Stomach smooth muscle (tissue), 2 donors: Measurements from ENCODE around the gene PRIMA1.

Source experiments
- H3K27ac ChIP-seq: one replicate; pipeline ENCODE4 v1.7.0; 2013; ENCODE audit warnings: mild to moderate bottlenecking, low read length, inconsistent platforms
- H3K27me3 ChIP-seq, 2 donors: one replicate each; pipeline ENCODE4 v1.7.0; 2013; ENCODE audit warnings: low read length in 2 of 2; ENCODE audit not compliant: insufficient read depth in 2 of 2, control insufficient read depth in 1 of 2
- H3K36me3 ChIP-seq, 2 donors: one replicate each; pipeline ENCODE4 v1.7.0; 2013; ENCODE audit warnings: low read length in 2 of 2; ENCODE audit not compliant: control insufficient read depth in 2 of 2, insufficient read depth in 2 of 2
- H3K4me1 ChIP-seq: one replicate; pipeline ENCODE4 v1.7.0; 2013; ENCODE audit warnings: low read length; ENCODE audit not compliant: control insufficient read depth, insufficient read depth
- H3K4me3 ChIP-seq, 2 donors: one replicate each; pipeline ENCODE4 v1.7.0; 2013; ENCODE audit warnings: low read length in 2 of 2
- H3K9ac ChIP-seq, 2 donors: one replicate each; pipeline ENCODE4 v1.7.0; 2013; ENCODE audit warnings: low read length in 2 of 2, mild to moderate bottlenecking in 1 of 2
- H3K9me3 ChIP-seq, 2 donors: one replicate each; pipeline ENCODE4 v1.7.0; 2013; ENCODE audit warnings: low read length in 2 of 2; ENCODE audit not compliant: control insufficient read depth in 2 of 2
- donor health status: healthy.
- donor health status: Pancreatic carcinoma.

The PRIMA1 gene

GRCh38 chr14:93744176-93744575 lies 44.1 kb downstream of the PRIMA1 start:
- Histone ChIP-seq H3K9ac (no peak overlapping the region), H3K27me3 (no peaks in the 10 kb centered on the region), H3K4me1 (peaks cover 39% of the 10 kb centered on the region), H3K36me3 (peaks cover 4 to 7% of the 10 kb centered on the region in 2 donors), H3K9me3 (no peaks in the 10 kb centered on the region), H3K27ac (peak overlapping the region; percentile 24), H3K4me3 (no peak overlapping the region)

GRCh38 chr14:93743270-93744060 lies 44.8 kb downstream of the PRIMA1 start:
- H3K4me3 ChIP-seq = no peak overlapping the region
- H3K36me3 ChIP-seq = peaks cover 4 to 7% of the 10 kb centered on the region in 2 donors
- H3K9me3 ChIP-seq = no peaks in the 10 kb centered on the region
- H3K4me1 ChIP-seq = peaks cover 34% of the 10 kb centered on the region
- H3K9ac ChIP-seq = no peak overlapping the region
- H3K27me3 ChIP-seq = no peaks in the 10 kb centered on the region
- H3K27ac ChIP-seq = peak overlapping the region; percentile 31

DNA sequence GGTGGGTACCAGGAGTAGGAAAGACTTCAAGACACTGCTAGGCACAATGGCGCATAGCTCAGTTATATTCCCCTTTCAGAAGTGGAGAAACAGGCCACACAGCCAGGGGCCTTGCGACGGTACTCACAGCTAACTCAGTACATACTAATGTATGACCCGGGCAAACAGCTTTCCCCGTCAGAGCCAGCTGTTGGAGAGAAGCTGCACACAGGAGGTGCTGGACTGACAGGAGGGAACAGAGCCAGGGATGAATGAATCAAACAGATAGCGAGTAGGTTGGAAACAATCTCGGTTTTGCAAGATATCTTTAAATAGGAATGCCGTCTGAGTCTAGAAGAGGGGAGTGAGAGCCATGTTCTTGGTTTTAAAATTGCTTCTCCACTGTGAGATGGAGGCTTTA lies 45.5 kb downstream of the PRIMA1 start:
- H3K27me3 ChIP-seq = no peaks in the 10 kb centered on the region
- peaks cover 7% of the 10 kb centered on the region in 2 donors for H3K36me3 ChIP-seq
- no peaks in the 10 kb centered on the region for H3K9me3 ChIP-seq
- H3K4me3 ChIP-seq = no peak overlapping the region
- H3K4me1 ChIP-seq = peaks cover 26% of the 10 kb centered on the region
- peak overlapping the region; percentile 31 for H3K27ac ChIP-seq
- no peak overlapping the region for H3K9ac ChIP-seq

DNA sequence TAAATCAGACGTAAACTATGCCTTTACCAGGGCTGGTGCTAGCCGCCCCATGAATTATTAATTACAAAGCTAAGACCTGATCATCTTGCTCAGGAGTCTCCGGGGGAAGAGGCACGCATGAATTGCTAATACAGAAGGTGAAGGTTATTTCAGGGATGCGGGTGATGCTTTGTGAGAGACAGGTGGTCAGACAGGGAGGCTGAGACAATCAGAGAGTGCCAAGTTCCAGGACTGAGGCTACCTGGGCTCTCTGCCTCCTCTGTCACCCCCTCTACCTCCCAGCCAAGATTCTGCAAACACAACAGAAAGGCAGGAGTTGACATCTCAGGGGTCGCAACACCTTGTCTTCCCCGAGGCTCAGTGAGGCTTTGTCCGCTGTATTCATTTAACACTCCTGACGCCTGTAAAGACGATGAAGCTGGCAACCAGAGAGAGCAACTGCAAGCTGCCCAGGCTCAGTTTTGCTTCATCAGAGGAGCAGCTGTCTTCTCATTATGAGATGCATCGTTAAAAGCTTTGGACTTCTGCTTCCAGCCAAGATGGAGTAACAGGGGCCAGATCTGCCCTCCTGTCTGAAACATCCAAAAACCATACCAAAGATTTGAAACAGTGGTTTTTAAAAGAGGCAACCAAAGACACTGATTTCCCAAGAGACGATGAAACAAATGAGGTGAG lies 46.6 kb downstream of the PRIMA1 start:
- Histone ChIP-seq H3K27ac (no peak overlapping the region), H3K27me3 (no peaks in the 10 kb centered on the region), H3K4me1 (peaks cover 17% of the 10 kb centered on the region), H3K4me3 (no peak overlapping the region), H3K9ac (no peak overlapping the region), H3K36me3 (peaks cover 7% of the 10 kb centered on the region in 2 donors), H3K9me3 (no peaks in the 10 kb centered on the region)

DNA sequence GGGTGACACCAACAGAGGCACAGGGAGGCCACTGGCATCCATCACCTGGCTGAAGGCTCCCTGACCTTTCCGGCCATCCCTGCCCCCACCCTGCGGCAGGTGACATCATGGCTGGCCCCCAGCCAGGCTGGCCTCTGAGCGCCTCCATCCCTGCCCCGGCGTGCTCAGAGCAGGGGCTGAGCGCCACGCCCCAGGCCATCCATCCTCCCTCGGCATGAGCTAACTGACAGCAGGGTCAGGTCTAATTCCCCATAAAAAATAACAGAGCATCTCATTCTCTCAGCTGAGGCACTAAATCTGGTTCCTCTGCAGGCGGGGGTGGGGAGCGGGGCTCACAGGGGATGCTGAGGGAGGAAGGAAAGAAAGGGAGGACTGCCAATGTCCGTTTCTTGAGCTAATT lies 50.7 kb downstream of the PRIMA1 start:
- no peaks in the 10 kb centered on the region for H3K27me3 ChIP-seq
- H3K9me3 ChIP-seq = no peaks in the 10 kb centered on the region
- peaks cover 5% of the 10 kb centered on the region for H3K4me1 ChIP-seq
- H3K4me3 ChIP-seq = no peak overlapping the region
- no peak overlapping the region for H3K27ac ChIP-seq
- H3K36me3 ChIP-seq = peaks cover 10 to 13% of the 10 kb centered on the region in 2 donors
- no peak overlapping the region for H3K9ac ChIP-seq

DNA sequence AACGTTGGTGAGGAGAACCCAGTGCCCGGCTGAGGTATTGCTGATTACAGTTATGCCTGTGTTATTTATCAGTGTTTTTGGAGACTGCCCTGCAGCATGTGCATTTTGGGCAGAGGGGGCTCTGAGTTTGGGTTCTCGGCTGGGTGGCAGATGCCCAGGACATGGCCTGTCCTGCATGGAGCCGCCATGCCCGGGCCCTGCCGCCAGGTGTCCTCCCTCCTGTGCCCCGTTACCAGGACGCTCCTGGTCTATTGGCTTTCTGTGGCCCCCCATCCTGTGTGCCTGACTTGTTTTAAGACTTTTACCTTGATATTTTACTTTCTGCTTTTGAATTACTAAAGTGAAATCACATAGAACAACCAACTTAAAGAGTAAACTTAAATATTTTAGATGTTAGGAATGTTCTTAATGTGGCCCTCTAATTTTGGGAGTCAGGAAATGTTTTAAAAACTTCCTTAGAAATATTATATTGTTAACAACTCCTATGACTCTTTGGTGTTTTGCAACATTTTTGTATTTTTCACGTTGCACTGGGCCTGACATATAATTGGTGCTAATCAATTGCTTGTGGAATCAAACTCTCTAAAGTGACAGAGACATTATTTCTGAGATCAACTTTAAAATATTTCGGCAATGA lies 51.8 kb downstream of the PRIMA1 start:
- H3K36me3 ChIP-seq = peaks cover 9 to 16% of the 10 kb centered on the region in 2 donors
- no peak overlapping the region for H3K4me3 ChIP-seq
- no peak overlapping the region for H3K9ac ChIP-seq
- H3K4me1 ChIP-seq = peaks cover 6% of the 10 kb centered on the region
- no peaks in the 10 kb centered on the region for H3K27me3 ChIP-seq
- H3K9me3 ChIP-seq = no peaks in the 10 kb centered on the region
- no peak overlapping the region for H3K27ac ChIP-seq

- no peak overlapping the region for H3K9ac ChIP-seq
- H3K27me3 ChIP-seq = no peaks in the 10 kb centered on the region
- H3K36me3 ChIP-seq = peaks cover 6 to 20% of the 10 kb centered on the region in 2 donors
- H3K4me1 ChIP-seq = peaks cover 6% of the 10 kb centered on the region
- H3K4me3 ChIP-seq = no peak overlapping the region
- no peak overlapping the region for H3K27ac ChIP-seq
- no peaks in the 10 kb centered on the region for H3K9me3 ChIP-seq
These were observed 53.1 kb downstream of the PRIMA1 start for GRCh38 chr14:93735206-93735605.

- Histone ChIP-seq H3K27ac (no peak overlapping the region), H3K4me1 (peaks cover 6% of the 10 kb centered on the region), H3K4me3 (no peak overlapping the region), H3K9me3 (no peaks in the 10 kb centered on the region), H3K36me3 (peaks cover 9 to 27% of the 10 kb centered on the region in 2 donors), H3K9ac (no peak overlapping the region), H3K27me3 (no peaks in the 10 kb centered on the region)
These were observed 54.0 kb downstream of the PRIMA1 start for GRCh38 chr14:93734086-93734822.

GRCh38 chr14:93733631-93734030 lies 54.7 kb downstream of the PRIMA1 start:
- no peak overlapping the region for H3K9ac ChIP-seq
- no peaks in the 10 kb centered on the region for H3K27me3 ChIP-seq
- no peak overlapping the region for H3K4me3 ChIP-seq
- H3K36me3 ChIP-seq = peaks cover 15 to 27% of the 10 kb centered on the region in 2 donors
- no peaks in the 10 kb centered on the region for H3K9me3 ChIP-seq
- H3K27ac ChIP-seq = no peak overlapping the region
- peaks cover 6% of the 10 kb centered on the region for H3K4me1 ChIP-seq

GRCh38 chr14:93733231-93733630 lies 55.1 kb downstream of the PRIMA1 start:
- Histone ChIP-seq H3K4me1 (peaks cover 6% of the 10 kb centered on the region), H3K9me3 (no peaks in the 10 kb centered on the region), H3K36me3 (peaks cover 16 to 29% of the 10 kb centered on the region in 2 donors), H3K4me3 (no peak overlapping the region), H3K27ac (no peak overlapping the region), H3K9ac (no peak overlapping the region), H3K27me3 (no peaks in the 10 kb centered on the region)
